ENCODE data around the gene RPRD2.

Gene RPRD2

DNA sequence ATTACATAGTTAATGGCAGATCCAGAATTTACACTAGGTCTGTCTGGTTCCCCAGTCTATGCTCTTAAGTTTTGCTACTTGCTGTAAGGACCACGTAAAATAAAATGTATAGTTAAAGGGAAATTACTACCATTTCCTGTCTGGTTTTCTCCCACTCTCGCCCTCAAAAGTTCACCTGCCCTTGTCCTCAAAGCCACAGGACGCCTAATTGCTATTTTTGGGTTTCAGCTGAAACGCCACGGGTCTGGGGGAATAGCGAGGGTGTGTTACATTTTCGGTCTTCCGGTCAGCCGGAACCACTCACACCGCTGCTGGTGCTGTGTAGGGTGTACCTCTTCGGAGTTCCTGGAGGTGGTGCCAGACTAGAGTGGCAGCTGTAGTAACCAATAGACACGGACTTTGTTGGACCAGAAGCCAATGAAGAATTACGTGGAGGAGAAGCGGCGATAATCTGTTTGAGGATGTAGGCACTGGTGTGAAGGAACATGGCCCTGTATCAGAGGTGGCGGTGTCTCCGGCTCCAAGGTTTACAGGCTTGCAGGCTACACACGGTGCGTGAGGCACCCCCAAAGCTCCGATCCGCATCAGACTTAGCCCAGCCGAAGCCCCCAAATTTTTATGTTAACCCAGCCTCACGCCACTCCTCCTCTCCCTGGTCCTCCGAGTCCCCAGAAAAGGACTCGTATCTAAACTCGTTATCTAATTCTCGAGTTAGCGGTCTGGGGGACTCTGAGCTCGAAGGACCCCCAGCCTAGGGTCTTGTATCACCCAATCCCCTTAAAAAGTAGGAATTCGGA, 123.2 kb downstream of the RPRD2 start, which contains the start of gene TARS2:
TSS of gene TARS2 (plus strand) at position 454 of the 797 bp plus-strand sequence. CDS start at position 486, 32 bp downstream.
- TF ChIP-seq, protein P1, sequence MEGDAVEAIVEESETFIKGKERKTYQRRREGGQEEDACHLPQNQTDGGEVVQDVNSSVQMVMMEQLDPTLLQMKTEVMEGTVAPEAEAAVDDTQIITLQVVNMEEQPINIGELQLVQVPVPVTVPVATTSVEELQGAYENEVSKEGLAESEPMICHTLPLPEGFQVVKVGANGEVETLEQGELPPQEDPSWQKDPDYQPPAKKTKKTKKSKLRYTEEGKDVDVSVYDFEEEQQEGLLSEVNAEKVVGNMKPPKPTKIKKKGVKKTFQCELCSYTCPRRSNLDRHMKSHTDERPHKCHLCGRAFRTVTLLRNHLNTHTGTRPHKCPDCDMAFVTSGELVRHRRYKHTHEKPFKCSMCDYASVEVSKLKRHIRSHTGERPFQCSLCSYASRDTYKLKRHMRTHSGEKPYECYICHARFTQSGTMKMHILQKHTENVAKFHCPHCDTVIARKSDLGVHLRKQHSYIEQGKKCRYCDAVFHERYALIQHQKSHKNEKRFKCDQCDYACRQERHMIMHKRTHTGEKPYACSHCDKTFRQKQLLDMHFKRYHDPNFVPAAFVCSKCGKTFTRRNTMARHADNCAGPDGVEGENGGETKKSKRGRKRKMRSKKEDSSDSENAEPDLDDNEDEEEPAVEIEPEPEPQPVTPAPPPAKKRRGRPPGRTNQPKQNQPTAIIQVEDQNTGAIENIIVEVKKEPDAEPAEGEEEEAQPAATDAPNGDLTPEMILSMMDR (conservative IDR thresholded peaks at IDR 0.05), result no peak
- H3K27ac ChIP-seq, result peak within 1 kb of the TSS; percentile 78

DNA sequence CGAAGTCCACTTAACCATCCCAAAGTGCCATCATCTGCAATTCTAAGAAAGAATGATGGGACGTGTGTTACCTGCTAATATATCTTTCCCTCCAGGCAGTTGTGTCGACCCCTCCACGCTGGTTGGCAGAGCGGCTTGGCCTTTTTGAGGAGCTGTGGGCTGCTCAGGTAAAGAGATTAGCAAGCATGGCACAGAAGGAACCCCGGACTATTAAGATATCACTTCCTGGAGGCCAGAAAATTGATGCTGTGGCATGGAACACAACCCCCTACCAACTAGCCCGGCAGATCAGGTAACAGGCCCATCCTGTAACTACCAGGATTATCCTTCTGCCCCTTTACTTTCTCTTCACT, 123.8 kb downstream of the RPRD2 start:
- peak overlapping the region; percentile 78 for H3K27ac ChIP-seq
- TF ChIP-seq, protein P1 (conservative IDR thresholded peaks at IDR 0.05), result no peak

DNA sequence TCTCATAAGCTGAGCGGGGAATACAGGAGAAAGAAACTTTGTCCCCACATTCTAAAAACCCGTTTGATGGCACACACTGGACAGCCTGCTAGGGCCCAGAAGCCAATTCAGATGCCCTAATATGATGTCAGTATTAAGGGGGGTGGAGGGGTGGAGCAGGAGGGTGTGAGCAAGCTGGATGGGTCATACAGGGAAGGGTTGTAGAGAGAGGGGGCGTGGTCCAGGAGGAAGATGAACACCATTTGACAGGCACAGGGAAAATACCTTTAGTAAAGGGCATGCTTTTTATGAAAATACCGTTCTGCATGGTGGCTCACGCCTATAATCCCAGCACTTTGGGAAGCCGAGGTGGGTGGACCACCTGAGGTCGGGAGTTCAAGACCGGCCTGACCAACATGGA, 129.2 kb downstream of the RPRD2 start:
- TF ChIP-seq, protein P1 (conservative IDR thresholded peaks at IDR 0.05), result no peak
- H3K27ac ChIP-seq, result no peak overlapping the region

DNA sequence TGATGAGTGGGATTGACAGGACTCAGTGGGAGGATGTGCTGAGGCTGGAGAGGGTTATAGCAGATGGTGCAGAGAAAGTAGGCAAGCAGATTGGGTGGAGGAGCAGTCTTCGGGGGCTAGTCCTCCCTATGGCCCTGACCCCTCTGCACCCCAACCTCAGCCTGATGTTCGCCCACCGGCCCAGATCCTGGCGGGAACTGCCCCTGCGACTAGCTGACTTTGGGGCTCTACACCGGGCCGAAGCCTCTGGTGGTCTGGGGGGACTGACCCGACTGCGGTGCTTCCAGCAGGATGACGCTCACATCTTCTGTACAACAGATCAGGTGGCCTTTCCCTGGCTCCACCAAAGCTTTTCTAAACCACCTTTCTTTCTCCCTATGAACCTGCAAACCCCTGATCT, 134.4 kb downstream of the RPRD2 start:
- TF ChIP-seq, protein P1 (conservative IDR thresholded peaks at IDR 0.05), result no peak
- H3K27ac ChIP-seq, result no peak overlapping the region

DNA sequence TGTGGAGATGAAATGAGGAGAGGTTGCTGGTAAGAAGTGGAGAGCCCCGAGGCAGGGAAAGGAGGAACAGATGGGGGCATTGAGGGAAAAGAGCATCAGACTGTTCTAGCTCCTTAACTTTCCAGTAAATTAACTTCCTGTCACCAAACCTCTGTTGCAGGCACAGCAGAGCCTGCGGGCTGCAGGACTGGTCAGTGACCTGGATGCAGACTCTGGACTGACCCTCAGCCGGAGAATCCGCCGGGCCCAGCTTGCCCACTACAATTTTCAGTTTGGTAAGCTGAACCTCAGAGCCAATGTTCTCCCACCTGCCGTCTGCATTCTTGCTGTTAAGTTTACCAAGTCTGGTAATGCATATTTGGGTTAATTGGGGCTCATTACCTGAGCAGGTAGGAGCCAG, 141.5 kb downstream of the RPRD2 start:
- TF ChIP-seq, protein P1 (conservative IDR thresholded peaks at IDR 0.05), result no peak
- H3K27ac ChIP-seq, result no peak overlapping the region

DNA sequence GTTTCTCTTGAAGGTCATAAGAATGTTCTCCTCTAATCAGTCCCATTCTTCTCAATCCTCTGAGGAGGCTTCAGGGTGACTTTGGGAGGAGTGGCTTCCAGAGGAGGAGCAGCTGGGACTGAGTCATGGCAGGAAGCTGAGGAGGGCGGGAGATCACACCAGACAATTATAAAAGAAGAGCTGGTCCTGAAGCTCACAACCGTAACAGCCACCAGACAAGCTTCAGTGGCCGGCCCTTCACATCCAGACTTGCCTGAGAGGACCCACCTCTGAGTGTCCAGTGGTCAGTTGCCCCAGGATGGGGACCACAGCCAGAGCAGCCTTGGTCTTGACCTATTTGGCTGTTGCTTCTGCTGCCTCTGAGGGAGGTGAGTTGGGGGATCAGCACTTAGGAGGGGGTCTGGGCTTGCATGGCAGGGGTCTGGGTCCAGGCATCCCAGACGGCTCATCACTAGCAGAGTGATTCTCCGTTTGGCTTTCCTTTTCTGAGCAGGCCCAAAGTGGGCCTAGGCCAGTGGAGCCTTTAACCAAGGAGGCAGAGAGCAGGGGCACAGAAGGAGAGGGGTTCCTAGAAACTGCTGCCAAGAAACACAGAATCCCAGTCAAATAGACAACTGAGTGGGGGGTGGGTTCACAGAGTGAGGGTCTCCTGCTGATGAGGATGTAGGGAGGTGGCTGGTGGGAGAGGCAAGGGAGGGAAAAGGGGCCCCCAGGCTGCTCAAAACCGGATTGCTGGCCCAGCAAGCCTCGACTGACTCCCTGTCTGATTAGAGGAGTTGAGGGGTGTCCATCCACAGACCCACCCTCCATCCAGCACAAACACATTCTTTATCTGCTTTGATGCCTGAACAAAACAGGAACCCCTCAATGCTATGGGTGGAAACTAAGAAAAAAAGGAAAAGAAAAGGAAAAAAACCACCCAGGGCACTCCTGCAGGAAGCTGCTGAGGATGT, 144.2 kb downstream of the RPRD2 start, which contains the start of gene ECM1:
TSS of gene ECM1 (plus strand) at position 198 of the 953 bp plus-strand sequence. CDS start at position 299, 101 bp downstream.
- H3K27ac ChIP-seq, result no peak within 1 kb of the TSS
- TF ChIP-seq, protein P1 (conservative IDR thresholded peaks at IDR 0.05), result no peak

DNA sequence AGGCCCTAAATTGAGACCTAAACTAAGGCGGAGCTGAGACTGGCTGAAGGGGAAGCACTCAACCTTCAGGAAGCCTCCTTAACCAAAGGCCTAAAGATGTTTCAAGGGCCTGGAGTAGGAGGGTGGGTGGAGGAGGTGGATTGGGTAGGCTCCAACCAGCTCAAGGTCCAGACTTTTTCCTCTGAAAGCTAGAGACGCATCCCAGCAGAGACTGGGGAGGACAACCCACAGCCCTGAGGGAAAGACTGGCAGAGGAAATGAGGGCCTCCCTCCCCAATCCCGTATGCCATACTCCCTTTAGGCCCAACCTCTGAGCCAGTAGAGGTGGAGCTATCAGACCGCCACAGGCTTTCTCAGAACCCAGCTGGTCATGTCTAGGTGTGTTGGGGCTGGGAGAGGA, 145.0 kb downstream of the RPRD2 start:
- TF ChIP-seq, protein P1 (conservative IDR thresholded peaks at IDR 0.05), result no peak
- no peak overlapping the region for H3K27ac ChIP-seq

All from VCaP (cell line).